Activated T-cell treated with anti-CD3 and anti-CD28 coated beads, Interleukin-2, amount 50 U/mL, for 1 hour (primary cell): Measurements from ENCODE around the gene STOX2.
A peak's percentile ranks its signal among the peaks of the same experiment; 100 is the strongest.

ENCODE experiments used
- DNase-seq: peaks from one replicate; pipeline ENCODE4 v3.0.0-alpha.2; 2020

The STOX2 gene

GRCh38 chr4:183989461-183989860 lies 84.4 kb downstream of the STOX2 start:
- DNase-seq: no peak

GRCh38 chr4:183989931-183990330 lies 84.8 kb downstream of the STOX2 start:
- no peak for DNase-seq

- no peak for DNase-seq
Measured at GRCh38 chr4:183993676-183994075, 88.6 kb downstream of the STOX2 start.

GRCh38 chr4:183995570-183995969 lies 90.5 kb downstream of the STOX2 start:
- no peak for DNase-seq

GRCh38 chr4:183996868-183997267 lies 91.8 kb downstream of the STOX2 start:
- no peak for DNase-seq

GRCh38 chr4:183999435-183999834 lies 94.3 kb downstream of the STOX2 start:
- DNase-seq: no peak

- DNase-seq: no peak
Measured at GRCh38 chr4:184000457-184001396, 95.6 kb downstream of the STOX2 start.

GRCh38 chr4:184003433-184003832 lies 98.3 kb downstream of the STOX2 start:
- no peak for DNase-seq

- no peak for DNase-seq
Measured at GRCh38 chr4:184007891-184008290, 102.8 kb downstream of the STOX2 start.

- no peak for DNase-seq
Measured at GRCh38 chr4:184010696-184011095, 105.6 kb downstream of the STOX2 start.

- DNase-seq: no peak
Measured at GRCh38 chr4:184011826-184012380, 106.8 kb downstream of the STOX2 start.

GRCh38 chr4:184012937-184013336 lies 107.8 kb downstream of the STOX2 start:
- no peak for DNase-seq

GRCh38 chr4:184014301-184014700 lies 109.2 kb downstream of the STOX2 start:
- no peak for DNase-seq

- DNase-seq: no peak
Measured at GRCh38 chr4:184016759-184017668, 111.9 kb downstream of the STOX2 start.

GRCh38 chr4:184019076-184019475 lies 114.0 kb downstream of the STOX2 start:
- no peak for DNase-seq

- no peak for DNase-seq
Measured at GRCh38 chr4:184019667-184020623, 114.8 kb downstream of the STOX2 start.

- DNase-seq: no peak
Measured at GRCh38 chr4:184021389-184021788, 116.3 kb downstream of the STOX2 start.

GRCh38 chr4:184022679-184023383 lies 117.7 kb downstream of the STOX2 start:
- DNase-seq: no peak

GRCh38 chr4:184024637-184025036 lies 119.5 kb downstream of the STOX2 start:
- no peak for DNase-seq

- DNase-seq: peak; percentile 19
Measured at GRCh38 chr4:184028561-184029374, 123.7 kb downstream of the STOX2 start.

- DNase-seq: no peak
Measured at GRCh38 chr4:184030036-184030435, 124.9 kb downstream of the STOX2 start.
